Hematopoietic multipotent progenitor cell (in vitro differentiated cells): Measurements from ENCODE around the gene KSR1. TPM values are rescaled to one million over a fixed set of nuclear protein-coding genes. Genes with fewer than 3 reads are reported as not detected.

Experiments
- DNase-seq, 3 donors: peaks; one replicate each; pipeline ENCODE4 v3.0.0-alpha.2; 2011 to 2015; ENCODE audit warnings: low read depth in 2 of 3, low spot score in 2 of 3
- total RNA-seq: library from RNA; depleted of rRNA; stranded (reverse); fragments of >200 nt; gene quantifications from one replicate; pipeline ENCODE4 v1.2.3, GENCODE V29; 2012

KSR1 gene
- total RNA-seq, 1 donor = 43.1 TPM

DNA sequence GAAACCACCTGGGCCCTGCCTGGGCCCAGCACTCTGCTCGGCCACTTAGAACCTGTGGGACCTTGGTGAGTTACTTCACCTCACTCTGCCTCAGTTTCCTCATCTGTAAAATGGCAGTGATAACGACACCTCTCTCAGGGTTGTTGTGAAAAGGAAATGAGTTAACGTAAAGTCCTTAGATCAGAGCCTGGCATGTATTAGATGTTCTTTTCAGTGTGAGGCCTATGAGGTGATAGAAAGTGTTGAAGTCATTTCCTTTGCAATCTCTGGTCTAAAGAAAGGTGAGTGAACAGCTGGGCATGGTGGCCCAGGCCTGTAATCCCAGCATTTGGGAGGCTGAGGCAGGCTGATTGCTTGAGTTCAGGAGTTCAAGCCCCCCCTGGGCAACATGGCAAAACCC lies 123.1 kb downstream of the KSR1 start:
- no peak for DNase-seq

DNA sequence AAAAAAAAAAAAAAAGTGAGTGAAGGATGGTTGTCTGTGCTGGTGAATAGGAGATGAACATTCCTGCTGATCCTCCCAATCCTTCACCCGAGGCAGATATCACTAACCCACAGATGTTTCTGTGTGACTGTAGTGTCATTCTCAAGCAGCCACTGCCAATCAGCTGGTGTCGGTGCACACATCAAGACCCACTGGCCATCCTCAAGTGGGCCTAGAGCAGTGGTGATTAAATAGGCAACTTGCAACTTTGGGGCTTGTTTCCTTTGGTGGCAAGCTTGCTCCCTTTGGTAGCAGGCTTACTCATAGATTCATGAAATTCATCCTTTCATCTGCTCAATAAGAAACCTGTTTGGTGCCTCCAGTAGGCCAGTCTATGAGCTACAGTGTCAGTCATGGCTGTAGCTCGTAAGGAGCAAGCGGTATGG lies 123.7 kb downstream of the KSR1 start:
- DNase-seq = no peak

DNA sequence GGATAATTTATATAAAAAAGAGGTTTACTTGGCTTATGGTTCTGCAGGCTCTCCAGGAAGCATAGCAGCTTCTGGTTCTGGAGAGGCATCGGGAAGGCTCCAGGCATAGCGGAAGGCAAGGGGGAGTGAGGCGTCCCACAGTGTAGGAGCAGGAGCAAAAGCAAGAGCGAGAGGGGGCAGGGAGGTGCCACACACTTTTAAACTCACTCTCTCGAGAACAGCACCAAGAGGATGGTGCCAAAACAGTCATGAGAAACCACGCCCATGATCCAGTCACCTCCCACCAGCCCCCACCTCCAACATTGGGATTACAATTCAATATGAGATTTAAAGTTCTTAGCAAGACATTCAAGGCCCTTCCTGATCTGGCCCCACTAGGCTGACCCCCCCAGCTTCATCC lies 124.8 kb downstream of the KSR1 start:
- no peak for DNase-seq

DNA sequence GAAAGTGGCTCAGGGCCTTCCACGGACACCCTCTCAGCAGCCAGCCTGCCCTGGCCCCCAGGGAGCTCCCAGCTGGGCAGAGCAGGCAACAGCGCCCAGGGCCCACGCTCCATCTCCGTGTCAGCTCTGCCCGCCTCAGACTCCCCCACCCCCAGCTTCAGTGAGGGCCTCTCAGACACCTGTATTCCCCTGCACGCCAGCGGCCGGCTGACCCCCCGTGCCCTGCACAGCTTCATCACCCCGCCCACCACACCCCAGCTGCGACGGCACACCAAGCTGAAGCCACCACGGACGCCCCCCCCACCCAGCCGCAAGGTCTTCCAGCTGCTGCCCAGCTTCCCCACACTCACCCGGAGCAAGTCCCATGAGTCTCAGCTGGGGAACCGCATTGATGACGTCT lies 126.4 kb downstream of the KSR1 start:
- DNase-seq = no peak

DNA sequence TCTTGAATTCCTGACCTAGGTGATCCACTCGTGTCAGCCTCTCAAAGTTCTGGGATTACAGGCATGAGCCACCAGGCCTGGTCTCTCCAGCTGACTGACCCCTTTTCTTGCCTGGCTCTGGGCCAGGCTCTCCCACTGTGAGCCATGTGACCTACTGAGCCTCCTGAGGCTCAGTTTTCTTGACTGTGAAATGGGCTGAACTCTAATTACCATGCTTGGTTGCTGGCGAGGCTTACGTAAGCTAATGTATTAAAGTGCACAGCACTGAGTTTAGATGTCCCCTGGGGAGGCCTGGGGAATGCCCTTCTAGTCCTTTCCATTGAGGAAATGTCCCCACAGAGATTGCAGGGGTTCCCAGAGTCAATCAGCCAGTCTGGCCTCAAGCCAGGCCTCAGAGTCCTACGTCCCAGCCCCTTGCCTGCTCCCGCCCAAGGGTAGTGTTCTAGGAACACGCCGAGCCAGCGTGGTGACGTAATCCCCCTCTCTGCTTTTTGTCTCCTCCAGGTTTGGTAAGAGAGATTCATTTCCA lies 129.0 kb downstream of the KSR1 start:
- no peak for DNase-seq

DNA sequence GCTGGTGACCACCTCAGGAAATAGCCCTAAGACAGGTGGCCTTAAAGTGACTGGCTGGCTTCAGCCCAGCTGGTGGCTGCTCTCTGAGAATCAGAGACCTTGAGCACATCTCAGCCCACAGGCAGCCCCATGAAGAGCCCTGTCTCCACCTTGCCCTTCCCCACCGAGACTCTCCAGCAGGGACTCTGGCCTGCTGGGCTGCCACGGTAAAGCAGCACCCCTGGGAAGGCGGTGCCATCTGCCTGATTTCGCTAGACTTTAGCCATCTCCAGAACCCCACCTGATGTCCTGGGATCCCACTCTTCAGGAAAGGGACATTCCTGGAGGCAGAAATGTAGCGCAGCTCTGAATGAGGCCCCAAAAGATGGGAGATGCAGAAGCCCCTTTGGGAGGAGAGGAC lies 129.5 kb downstream of the KSR1 start:
- DNase-seq = no peak

DNA sequence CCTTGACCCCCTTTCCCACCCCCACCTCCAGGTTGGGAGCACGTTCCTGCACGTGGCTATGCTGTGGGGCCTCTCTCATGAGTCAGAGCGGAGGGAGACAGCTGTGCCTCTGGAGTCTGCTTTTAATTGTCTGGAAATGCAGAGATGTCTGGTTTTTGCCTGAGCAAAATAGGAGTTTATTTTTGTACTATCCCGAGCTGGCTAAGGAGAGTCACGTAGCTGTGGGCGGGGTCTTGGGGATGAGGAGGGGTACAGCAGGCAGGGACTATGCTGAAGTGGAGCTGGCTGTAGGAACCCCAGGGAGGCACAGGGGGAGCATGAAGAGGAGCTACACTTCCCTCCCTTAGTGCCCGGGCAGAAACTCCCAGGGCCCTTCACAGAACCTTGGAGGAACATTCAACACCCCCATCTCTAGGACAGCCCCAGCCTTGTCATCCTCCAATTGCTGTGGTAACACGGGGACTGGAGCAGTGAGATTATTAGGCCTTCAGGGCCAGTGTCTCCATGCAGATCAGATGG lies 130.0 kb downstream of the KSR1 start:
- no peak for DNase-seq

DNA sequence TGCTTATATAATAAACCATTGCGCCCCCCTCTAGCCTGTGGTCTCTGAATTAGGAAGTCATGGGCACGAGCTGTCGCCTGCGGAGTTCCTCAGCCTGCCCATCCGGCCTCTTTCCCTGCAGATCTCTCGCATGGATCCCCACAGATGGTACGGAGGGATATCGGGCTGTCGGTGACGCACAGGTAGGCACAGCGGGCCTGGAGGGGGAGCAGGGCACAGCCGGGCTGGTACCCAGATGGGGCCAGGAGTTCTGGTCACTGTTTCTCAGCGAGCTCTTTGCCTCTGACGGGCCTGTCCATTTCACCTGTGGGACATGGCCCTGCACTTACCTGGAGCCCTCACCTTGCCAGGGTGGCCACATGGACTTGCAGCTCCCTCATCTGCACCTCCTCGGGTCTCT lies 132.1 kb downstream of the KSR1 start:
- DNase-seq = no peak

DNA sequence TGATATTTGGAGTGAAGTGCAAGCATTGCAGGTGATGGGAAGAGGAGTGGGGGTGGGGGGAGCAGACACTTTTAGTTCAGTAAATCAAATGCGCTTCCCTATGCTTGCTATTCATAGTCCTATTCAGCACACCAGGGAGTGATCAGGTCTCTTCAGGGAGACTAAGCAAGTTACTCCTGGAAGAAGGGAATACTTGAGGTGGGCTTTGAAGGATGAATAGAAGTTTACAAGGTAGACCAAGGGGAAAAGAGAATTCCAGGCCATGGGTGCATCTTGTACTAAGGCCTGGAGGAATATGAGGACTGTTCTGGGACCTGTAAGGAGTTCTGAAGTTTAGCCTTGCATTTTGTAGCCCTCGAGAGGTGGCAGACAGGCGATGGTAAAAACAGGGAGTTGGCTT lies 134.6 kb downstream of the KSR1 start:
- no peak for DNase-seq

DNA sequence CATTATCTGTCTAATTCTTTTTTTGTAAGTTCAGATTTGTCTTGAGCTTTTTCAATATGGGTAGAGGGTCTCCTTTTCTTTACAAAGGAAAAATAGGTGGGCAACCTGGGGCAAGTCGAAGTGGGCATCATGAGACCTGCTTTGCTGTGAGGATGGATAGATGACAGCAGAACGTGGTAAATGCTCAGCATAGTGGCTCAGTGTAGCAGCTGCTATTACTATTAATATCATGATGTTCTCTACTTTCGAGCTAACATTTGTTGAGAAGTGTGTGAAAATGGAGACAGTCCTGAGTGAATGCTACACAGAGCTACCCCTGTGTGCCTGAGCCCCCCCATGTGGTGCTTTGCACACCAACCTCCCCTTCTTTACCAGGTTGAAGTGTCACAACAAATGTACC lies 135.7 kb downstream of the KSR1 start:
- no peak for DNase-seq

DNA sequence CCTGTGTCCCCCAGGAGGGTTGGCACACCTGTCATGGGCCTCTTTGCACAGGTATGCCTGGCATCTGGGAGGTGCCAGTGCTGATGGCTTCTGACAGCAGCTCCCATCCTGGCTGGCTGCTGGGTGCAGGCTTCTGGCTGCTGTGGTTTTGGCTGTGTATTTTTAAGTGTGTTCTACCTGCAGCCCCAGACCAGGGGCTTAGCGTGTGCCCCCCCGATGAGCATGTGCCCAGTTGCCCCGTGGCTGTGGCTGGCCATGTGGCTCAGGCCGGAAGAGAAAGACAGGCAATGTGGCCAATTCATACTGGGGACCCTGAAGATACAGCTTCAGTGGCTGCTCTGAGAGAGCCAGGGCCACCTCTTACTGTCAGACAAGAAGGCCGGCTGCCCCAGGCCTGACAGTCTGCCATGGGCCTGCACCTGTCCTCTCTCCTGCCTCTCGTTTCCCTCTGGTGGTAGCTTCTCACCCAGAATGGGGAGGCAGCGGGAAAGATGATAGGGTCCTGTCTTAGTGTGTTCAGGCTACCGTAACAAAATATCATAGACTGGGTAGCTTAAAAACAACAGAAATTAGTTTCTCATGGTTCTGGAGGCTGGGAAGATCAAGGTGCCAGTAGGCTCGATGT lies 137.1 kb downstream of the KSR1 start:
- DNase-seq = no peak

DNA sequence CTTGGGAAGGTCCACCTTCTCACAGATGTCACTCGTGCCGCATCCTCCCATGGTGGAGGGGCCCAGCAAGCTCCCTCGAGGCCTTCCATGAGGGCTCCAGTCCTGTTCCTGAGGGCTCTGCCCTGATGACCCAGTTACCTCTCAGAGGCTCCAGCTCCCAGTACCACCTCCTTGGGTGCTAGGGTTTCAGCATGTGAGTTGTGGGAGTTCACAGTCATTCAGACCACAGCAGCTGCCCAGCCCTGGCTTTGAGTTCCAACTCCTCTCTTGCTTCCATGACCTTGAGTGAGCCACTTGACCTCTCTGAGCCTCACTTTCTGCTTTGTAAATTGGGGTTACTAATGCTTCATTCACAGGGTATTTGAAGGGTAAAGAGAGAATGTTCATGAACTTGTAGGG lies 137.6 kb downstream of the KSR1 start:
- no peak for DNase-seq

DNA sequence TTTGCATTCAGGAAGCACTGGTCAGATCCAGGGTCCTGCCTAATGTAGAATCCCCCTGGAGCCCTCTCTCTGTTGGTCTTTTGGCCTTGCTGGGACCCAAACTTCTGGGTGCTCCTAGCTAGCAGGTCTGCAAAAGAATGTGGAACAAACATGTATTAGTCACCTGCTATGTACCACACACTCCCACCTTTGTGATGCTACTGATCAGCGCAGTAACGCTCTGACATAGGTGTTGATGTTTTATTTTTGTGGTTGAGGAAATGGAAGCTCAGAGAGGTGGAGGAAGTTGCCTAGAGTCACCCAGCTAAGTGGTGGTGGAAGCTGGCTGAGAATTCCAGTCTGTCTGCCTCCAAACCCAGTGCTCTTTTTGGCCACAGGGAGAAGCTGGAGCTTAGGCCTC lies 139.0 kb downstream of the KSR1 start:
- no peak for DNase-seq

DNA sequence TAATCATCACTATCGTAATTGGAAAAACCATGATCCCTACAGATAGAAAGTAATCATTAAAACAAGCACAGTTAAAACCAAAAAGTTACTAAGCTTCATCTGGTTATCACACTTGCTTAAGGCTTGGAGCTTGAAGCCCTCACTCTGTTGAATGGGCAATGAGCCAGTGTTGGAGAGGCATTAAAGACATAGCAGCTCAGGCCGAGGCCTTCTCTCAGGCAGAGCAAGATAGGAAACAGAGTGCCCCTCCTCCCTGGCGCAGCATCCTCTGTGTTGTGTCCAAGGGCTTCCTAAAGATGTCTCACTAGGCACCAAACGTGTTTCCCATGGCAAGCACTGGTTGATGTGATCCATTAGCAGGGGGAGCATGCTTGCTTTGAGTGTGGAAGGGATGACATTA lies 139.8 kb downstream of the KSR1 start:
- no peak for DNase-seq

DNA sequence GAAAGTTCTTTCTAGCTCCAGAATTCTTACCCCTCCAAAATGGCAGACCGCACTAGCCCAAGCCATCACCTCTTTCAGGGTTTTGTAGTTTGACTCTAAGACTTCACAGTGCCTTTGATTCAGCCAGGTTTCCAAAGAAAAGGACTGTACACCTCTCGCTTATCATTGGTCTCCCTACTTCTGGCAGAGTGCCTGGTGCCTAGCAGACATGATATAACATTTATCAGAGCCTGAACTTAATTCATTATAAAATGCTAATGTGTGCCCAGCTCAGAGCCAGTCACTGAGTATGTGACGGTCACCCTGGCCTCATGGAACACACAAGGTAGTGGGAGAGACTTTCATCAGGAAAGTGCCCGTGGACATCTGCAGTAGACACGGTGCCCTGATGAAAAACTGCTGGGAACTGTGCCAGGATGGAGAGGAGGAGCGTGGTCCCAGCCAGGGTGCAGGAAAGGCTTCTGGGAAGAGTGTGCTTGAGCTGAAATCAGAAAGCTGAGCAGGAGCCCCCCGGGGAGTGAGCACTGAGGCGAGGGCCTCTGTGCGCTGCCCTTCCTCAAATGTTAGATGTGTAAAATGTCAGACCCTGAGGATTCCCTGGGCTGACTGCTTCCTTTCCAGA lies 140.4 kb downstream of the KSR1 start:
- no peak for DNase-seq

DNA sequence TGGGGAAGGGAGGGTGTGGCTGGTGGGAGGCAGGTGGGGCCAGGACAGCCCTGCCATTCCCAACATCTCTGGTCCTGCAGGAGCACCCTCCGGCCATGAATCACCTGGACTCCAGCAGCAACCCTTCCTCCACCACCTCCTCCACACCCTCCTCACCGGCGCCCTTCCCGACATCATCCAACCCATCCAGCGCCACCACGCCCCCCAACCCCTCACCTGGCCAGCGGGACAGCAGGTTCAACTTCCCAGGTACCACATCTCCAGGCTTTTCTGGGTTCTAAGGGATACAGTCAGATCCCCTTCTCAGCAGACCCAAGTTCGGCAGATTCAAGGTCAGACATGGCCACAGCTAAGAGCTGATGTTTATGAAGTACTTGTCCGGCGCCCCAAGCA lies 140.9 kb downstream of the KSR1 start:
- DNase-seq = no peak

DNA sequence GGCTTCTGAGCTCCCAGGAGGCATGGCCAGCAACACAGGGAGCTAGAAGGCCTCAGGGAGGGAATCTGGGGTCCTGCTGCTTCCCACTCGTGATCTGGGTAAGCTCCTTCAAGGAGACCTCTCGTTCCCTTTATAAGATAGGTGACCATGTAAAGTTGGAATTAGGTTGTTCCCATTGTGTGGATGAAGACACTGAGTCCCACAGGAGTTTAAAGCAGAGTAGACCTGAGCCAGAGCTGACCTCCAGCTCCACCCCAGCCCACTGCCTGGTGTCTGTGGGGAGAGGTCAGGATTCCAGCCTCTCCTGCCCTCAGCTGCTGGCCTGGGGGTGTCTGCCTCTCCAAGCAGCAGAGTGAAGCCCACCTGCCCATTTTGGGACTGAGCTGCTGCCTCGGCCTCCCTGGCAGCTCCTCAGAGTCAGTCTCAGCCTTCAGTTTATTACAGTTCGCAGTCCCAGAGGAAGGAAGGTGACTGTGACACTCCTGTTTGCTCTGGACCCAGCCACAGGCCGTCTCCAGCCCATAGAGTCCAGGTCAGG lies 141.6 kb downstream of the KSR1 start:
- DNase-seq = no peak

DNA sequence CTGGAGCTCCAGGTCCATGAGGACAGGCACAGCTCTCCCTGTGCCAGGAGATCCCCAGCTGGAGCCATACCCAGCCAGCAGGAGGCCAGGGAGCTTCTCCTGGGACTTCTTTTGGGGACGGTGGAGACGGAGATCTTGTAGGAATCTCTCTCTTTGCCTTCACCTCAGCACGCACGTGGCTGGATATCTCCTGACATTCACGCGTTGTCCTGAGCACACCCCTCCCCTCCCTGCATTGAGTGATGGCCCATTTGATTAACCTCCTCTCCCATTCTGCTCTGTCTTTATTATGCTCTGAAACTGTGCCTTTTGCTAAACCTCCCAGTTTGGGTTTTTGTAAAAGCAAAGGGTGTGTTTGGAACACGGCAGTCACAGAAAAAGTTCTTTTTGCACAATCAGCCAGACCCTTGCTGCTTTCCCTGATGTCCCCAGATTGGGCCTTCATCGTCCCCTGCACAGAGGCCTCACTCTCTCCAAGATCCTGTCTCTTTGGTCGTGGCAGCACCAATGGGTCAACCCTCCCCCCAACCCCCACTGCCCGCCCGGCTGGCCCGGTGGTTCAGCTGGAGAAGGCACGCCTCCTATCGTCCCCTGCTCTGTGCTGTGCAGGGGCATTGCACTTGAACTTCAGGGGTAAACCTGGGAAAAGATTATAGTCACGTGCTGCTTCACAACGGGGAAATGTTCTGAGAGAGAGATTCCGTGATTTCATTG lies 142.2 kb downstream of the KSR1 start:
- no peak for DNase-seq

DNA sequence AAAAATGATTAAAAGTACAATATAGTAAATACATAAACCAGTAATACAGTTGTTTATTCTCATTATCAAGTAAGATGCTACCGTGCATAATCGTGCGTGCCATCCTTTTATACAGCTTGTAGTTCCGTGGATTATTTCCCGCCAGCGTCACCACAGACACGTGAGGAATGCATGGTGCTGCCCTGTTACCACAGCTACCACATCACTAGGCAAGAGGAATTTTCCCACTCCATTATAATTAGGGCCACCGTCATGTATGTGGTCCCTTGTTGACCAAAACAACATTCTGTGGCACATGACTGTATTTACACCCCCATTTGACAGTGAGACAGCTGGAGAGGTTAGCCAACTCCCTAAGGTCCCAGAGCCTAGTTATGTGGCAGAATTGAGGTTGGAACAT lies 144.2 kb downstream of the KSR1 start:
- no peak for DNase-seq

DNA sequence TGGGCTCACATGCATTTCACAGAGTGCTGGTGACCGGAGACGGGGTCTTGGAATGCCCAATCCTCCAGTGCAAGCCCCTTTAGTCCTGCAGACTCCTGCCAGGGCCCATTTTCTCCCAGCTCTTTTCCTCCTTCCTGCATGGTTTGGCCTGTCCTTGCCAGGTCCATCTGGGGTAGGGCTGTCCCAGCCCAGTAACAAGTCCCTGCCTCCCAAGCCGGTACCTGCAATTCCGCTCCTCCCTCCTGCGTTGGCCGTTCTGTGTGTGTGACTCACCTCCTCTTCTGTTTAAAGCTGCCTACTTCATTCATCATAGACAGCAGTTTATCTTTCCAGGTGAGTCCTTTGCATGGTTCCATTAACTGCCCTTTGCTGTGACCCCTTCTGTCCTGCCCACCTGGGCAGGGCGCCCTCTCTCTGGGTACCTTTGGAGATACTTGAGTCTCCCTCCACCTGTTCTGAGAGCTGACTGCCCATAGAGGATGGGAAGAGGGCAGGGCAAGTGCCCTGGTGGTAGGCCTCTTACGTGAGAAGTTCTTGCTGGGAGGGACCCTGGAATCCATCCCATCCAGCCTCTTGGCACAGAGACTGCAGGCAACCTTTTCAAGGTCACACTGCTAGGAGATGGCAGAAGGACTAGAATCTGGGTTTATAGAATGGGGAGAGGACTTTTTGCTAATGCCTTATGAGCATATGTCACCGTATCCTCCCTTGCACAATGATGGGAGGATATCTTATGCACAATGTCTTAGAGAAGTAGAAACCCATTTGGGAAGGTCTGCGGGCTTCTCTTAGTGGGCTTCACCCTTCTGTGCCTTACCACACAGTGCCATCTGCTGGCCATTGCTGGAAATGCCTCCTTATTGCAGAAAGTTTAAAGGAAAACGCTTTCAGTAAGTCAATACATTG lies 145.1 kb downstream of the KSR1 start:
- peak; percentile 62 to 90 (median 73) for DNase-seq

DNA sequence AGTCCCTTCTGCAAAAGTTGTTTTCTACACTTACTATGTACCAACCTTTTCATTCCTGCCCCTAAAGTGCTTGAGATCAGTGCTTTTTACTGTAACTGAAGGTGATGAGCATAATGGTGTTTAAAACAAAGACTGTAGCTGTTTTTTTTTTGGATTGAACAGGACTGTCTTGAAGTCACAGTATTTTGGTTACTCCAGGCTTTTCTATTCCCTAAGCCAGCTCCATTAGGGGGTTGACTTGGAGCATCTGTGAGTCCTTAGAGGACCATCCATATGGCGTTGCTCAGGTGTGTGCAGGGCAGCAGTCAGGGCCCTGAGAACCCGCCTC lies 145.7 kb downstream of the KSR1 start:
- no peak for DNase-seq
